Measurements from ENCODE around the gene ZNF521.
"Not testable (repeated sequence)": the region's sequence is repeated elsewhere in the genome, so short reads cannot be mapped to it uniquely, and the experiment has no call there.

Gene ZNF521

DNA sequence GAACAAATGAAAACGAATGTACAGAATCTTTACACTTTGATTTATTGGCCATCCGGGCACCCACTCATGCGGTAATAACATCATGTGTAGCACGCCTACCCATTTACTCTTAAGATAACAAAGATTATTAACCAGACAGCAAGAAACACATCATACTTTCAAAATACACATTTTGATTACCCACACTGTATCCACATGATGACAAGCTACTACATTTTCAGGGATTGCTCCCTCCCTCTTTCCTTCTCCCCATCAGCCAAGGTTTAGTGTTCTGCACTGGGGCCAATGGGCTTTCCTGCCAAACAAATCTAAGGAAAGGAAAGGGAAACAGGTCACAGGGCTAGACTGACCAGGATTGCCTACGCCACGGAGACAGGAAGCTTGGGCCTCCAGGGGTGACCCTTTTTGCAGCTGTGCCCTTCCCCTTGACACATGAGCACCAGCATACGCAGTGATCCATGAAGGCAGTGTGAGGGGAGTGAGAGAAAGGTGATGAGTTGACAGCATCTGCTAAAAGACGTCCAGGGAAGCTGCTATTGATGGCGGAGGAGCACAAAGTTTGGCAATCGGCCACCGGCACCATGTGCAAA is 76.5 kb downstream of the ZNF521 start:
- Histone ChIP-seq H3K27me3 (ENCODE audit: insufficient read depth, low read depth, severe bottlenecking) (peaks cover 4% of the 10 kb centered on the region), H3K27ac (no peak overlapping the region), H3K9me3 (ENCODE audit: severe bottlenecking) (no peaks in the 10 kb centered on the region), H3K36me3 (no peaks in the 10 kb centered on the region), H3K4me3 (ENCODE audit: low read depth, low read length) (no peak overlapping the region)
- TF ChIP-seq, protein P1, sequence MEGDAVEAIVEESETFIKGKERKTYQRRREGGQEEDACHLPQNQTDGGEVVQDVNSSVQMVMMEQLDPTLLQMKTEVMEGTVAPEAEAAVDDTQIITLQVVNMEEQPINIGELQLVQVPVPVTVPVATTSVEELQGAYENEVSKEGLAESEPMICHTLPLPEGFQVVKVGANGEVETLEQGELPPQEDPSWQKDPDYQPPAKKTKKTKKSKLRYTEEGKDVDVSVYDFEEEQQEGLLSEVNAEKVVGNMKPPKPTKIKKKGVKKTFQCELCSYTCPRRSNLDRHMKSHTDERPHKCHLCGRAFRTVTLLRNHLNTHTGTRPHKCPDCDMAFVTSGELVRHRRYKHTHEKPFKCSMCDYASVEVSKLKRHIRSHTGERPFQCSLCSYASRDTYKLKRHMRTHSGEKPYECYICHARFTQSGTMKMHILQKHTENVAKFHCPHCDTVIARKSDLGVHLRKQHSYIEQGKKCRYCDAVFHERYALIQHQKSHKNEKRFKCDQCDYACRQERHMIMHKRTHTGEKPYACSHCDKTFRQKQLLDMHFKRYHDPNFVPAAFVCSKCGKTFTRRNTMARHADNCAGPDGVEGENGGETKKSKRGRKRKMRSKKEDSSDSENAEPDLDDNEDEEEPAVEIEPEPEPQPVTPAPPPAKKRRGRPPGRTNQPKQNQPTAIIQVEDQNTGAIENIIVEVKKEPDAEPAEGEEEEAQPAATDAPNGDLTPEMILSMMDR (IDR thresholded peaks at IDR 0.05; ENCODE audit: low read depth, low read length): no peak
- DNase-seq: no peak

DNA sequence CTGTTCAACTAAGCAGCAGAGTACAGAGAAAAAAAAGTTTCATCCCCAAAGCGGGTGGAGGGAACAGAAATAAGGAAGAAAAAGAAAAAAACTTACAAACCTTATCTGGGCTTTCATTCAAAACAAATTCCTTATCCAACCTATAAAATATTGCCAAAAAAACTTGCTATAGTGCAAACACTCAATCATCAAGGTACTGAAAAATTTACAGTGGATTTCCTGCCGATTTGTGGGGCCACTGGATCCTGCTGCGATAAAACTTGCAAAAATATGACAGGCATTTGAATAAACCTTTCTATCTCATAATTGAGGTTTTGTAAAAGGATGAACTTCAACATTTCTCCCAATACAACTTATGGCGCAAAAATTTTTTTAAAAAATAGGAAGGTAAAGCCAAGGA is 77.0 kb downstream of the ZNF521 start:
- Histone ChIP-seq H3K36me3 (no peaks in the 10 kb centered on the region), H3K9me3 (ENCODE audit: severe bottlenecking) (no peaks in the 10 kb centered on the region), H3K4me3 (ENCODE audit: low read depth, low read length) (no peak overlapping the region), H3K27ac (no peak overlapping the region), H3K27me3 (ENCODE audit: insufficient read depth, low read depth, severe bottlenecking) (peaks cover 4% of the 10 kb centered on the region)
- DNase-seq: no peak
- TF ChIP-seq, protein P1 (IDR thresholded peaks at IDR 0.05; ENCODE audit: low read depth, low read length): no peak

DNA sequence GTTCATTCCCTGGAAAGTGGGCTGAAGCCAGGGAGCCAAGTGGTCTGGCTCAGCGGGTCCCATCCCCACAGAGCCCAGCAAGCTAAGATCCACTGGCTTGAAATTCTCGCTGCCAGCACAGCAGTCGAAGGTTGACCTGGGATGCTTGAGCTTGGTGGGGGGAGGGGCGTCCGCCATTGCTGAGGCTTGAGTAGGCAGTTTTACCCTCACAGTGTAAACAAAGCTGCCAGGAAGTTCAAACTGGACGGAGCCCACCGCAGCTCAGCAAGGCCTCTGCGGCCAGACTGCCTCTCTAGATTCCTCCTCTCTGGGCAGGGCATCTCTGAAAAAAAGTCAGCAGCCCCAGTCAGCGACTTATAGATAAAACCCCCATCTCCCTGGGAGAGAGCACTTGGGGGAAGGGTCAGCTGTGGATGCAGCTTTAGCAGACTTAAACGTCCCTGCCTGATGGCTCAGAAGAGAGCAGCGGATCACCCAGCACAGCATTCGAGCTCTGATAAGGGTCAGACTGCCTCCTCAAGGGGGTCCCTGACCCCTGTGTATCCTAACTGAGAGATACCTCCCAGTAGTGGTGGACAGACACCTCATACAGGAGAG is 84.9 kb downstream of the ZNF521 start:
- H3K27ac ChIP-seq; H3K27me3 ChIP-seq (ENCODE audit: insufficient read depth, low read depth, severe bottlenecking); H3K9me3 ChIP-seq (ENCODE audit: severe bottlenecking); H3K36me3 ChIP-seq; H3K4me3 ChIP-seq (ENCODE audit: low read depth, low read length); DNase-seq: not testable (repeated sequence)

DNA sequence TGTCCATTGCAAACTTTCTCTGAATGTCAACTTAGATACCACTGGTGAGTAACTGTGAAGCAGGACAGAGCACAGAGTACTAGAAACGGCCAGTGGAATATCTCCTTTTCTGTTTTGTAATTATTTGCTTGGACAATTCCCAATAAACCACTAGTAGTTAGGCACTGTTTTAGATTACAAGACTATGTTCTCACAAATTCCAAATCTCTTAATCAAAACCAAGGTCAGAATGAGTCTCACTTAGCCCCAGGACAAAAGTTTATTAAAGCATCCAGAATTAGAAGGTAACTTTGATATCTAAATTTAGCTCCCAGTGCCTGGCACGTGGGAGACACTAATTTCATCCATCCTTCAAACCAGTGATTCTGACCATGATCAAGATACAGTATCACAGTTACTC is 89.0 kb downstream of the ZNF521 start:
- no peak for DNase-seq
- no peaks in the 10 kb centered on the region for H3K36me3 ChIP-seq
- TF ChIP-seq, protein P1 (IDR thresholded peaks at IDR 0.05; ENCODE audit: low read depth, low read length): no peak
- H3K27me3 ChIP-seq (ENCODE audit: insufficient read depth, low read depth, severe bottlenecking): no peaks in the 10 kb centered on the region
- no peak overlapping the region for H3K4me3 ChIP-seq (ENCODE audit: low read depth, low read length)
- H3K9me3 ChIP-seq (ENCODE audit: severe bottlenecking): no peaks in the 10 kb centered on the region
- H3K27ac ChIP-seq: no peak overlapping the region

DNA sequence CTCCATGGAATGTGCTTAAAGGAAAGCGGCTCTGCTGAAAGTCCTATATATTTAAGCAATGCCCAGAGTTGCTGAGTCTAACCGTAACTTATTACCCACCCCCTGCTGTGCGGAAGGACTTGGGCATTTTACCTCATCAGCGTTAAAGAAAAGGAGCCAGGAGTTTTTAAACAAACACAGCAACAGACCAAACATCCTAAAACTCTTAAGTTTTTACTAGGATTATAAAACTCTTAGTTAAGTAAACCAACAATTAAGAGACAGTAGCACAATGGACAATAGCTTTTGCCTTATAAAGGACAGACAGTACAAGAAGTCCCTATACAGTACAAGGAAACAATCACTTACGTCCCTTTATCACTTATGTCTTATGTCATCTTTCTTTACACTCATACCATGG is 90.2 kb downstream of the ZNF521 start:
- H3K9me3 ChIP-seq (ENCODE audit: severe bottlenecking): no peaks in the 10 kb centered on the region
- H3K27me3 ChIP-seq (ENCODE audit: insufficient read depth, low read depth, severe bottlenecking): no peaks in the 10 kb centered on the region
- H3K27ac ChIP-seq: no peak overlapping the region
- no peaks in the 10 kb centered on the region for H3K36me3 ChIP-seq
- TF ChIP-seq, protein P1 (IDR thresholded peaks at IDR 0.05; ENCODE audit: low read depth, low read length): no peak
- DNase-seq: no peak
- H3K4me3 ChIP-seq (ENCODE audit: low read depth, low read length): no peak overlapping the region

DNA sequence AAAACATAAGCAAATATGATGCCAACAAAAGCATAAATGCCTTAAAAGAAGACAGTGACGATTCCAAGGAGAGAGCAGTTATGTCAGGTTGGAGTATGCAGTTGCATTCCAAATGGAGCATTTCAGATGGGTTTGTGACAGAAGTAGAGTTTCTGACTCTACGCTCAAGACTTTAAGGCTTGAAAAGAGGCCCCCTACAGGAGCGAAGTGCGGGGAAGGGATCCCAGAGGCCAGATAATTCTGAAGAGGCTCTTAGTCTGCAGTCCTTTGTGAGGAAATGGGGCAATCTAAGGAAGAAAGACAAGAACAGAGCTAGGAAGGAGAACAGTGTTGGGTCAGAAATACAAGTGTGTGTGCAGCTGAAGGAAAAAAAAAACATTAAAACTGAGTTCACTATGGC is 95.5 kb downstream of the ZNF521 start:
- TF ChIP-seq, protein P1 (IDR thresholded peaks at IDR 0.05; ENCODE audit: low read depth, low read length): no peak
- no peak overlapping the region for H3K4me3 ChIP-seq (ENCODE audit: low read depth, low read length)
- H3K27me3 ChIP-seq (ENCODE audit: insufficient read depth, low read depth, severe bottlenecking): no peaks in the 10 kb centered on the region
- H3K27ac ChIP-seq: no peak overlapping the region
- H3K36me3 ChIP-seq: no peaks in the 10 kb centered on the region
- DNase-seq: no peak
- H3K9me3 ChIP-seq (ENCODE audit: severe bottlenecking): no peaks in the 10 kb centered on the region
